GM18520 (cell line): ENCODE measurements around the gene NELFB.
"Not testable (repeated sequence)": the region's sequence is repeated elsewhere in the genome, so short reads cannot be mapped to it uniquely, and the experiment has no call there.

Source experiments
- ATAC-seq: cut with Tn5 transposase; IDR thresholded peaks from one replicate; pipeline ENCODE4 v1.9.1; 2021; ENCODE audit not compliant: unreplicated experiment

The NELFB gene

DNA sequence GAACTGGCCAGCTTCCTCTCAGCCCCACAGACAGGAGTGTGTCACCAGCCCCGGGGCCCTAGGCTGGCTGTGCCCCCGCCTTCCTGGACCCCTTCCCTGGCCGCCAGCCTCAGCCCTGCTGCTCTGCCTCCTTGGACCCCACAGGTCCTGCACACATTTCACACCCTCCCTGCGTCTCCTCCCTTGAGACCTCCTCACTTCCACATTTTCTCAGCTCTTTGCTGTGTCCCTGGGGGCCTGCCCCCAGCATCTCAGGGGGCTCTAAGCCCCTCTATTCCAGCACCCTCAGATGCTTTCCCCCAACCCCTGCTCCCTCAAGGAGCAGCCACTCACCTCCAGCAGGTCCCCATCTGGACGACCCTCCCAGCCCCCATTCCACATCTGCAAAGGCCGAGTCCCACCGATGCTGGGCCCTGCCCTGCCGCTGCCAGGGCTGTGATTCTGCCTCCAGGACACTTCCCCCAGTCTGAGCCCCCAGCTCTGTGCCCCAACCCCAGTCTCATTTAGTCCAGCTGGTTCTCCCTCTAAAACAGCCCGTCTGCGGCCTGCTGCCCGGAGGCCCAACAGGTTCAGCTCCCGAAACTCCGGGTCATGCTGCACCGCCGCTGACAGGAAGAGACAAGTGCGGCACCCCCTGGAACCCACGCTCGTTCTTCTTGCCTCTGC, 20.2 kb upstream of the NELFB start:
- ATAC-seq: no peak

- no peak for ATAC-seq
Observed at GRCh38 chr9:137235424-137236237, 19.5 kb upstream of the NELFB start.

GRCh38 chr9:137236238-137236935, 18.7 kb upstream of the NELFB start:
- ATAC-seq: no peak

DNA sequence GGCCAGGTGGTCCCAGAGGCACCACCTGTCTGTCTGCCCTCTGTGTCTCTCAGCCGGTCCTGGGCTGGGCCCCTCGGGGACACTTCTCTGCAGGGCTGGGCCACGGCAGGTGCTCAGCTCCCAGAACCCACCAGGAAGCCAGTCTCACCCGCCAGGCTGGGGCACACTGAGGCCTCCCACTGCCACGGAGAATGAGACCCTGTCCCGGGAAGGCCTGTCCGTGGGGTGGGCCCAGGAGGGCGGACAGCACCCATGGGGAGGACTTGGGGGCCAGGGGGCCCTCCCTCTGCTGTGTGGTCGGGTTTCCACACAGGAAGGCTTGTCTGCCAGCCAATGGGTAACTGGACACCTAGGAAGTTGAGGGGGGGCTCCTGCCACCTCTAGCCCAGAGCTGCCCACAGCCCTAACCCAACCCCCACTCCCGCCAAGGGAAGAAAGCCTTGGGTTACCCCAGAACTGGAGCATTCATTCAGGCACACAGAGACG, 18.1 kb upstream of the NELFB start:
- ATAC-seq: no peak

DNA sequence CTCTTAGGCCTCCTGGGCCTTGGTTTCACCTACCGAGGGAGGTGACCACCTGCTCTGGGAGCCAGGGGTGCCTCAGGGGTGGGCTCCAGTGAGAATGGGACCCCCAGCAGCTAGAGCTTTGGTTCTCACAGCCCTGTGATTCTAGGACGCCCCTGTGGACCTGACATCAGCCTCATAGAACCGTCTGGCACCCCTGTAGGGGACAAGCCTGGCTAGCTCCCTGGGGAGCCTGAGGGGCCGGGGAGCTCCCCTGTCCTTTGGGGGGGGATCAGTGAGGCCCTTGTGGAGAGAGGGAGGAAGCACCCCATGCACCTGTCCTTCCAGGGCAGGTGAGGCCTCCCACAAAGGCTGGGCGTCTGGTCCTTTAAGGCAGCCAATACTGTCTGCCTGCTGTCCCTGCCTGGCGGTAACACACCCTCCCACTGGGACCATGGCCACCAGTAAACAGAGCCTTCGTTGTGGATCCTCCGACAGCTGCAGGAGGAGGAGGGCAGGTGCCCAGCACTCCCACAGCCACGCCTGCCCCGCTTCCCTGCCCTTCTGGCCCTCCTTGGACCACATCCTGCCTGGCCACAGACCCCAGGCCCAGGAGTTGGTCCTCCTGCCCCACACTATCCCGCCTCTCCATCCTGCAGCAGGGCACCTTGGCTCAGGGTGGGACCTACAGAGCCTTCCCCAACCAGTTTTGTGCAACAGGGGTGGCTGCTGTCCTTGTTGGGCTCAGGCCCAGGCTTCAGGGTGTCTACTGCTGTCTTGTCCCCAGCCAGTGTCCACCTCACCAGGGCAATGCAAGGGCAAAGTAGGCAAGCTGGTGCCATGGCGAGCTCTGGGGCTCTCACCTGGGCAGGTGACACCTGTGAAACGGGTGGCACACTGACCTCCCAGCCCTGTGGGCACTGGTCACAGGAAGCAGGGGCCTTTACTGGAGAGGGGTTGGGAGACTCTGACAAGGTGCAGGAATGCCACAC, 17.1 kb upstream of the NELFB start:
- ATAC-seq: no peak

DNA sequence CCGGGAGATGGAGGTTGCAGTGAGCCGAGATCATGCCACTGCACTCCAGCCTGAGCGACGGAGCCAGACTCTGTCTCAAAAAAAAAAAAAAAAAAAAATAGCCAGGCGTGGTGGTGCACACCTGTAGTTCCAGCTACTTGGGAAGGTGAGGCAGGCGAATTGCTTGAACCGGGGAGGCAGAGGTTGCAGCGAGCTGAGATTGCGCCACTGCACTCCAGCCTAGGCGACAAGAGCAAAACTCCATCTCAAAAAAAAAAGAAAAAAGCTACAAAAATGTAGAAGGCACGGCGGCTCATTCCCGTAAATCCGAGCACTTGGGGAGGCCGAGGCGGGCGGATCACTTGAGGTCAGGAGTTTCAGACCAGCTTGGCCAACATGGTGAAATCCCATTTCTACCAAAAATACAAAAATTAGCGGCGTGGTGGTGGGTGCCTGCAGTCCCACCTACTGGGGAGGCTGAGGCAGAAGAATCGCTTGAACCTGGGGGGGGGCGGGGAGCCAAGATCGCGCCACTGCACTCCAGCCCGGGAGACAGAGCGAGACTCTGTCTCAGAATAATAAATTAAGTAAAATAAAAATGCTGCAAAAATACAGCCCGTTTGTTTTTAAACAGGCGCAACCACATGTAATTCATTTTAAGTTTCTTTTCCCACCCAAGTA, 15.5 kb upstream of the NELFB start:
- ATAC-seq: not testable (repeated sequence)

DNA sequence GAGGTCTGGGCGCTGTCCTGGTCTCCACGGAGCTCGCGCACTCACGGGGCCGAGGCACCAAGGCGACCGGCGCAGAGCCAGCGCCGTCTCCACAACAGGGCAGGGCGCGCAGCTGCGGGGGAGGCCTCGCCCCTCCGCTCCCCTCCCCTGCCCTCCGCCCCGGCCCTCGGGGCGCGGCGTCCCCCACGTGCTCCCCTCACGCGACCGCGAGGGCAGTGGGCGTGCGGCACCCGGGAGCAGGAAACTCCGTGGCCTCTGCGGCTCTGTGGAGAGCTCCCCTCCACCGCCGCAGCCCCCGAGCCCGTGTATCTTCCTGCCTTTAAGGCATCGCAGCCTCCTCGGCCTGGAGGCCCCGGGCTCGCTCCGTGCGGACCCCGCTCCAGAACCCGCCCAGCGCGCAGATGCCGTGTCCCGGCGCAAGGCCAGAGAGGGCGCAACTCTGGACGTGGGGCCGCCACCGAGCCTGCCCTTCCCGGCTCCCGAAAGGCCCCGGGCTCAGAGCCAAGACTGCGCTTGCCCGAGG, 14.7 kb upstream of the NELFB start:
- ATAC-seq: peak; percentile 2

DNA sequence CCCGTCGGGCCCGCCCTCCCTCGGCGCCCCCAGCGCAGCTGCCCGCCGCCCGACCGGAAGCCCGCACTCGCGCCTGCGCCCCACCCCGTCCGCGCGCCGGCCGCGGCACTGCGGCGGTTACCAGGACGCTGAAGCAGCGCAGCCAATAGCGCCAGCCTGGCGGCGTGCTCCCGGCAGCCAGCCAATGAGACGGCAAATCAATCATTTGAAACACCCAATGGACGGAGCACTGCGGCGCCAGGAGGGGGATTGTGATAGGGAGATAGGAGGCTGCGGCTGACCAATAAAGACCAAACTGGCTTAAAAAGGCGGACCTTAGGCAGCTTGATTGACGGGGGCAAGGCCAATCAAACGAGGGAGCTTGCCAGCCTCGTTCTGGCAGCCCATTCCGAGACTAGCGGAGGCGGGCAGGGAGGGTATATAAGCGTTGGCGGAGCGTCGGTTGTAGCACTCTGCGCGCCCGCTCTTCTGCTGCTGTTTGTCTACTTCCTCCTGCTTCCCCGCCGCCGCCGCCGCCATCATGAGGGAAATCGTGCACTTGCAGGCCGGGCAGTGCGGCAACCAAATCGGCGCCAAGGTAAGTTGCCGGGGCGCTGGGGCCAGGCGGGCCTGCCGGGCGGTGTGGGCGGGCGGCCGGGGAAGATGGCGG, 14.2 kb upstream of the NELFB start, which contains the start of gene TUBB4B:
Gene TUBB4B (plus strand): TSS at position 447 of the 649 bp plus-strand sequence. CDS start 74 bp downstream, at position 521.
- peak; percentile 70 for ATAC-seq

- ATAC-seq: peak; percentile 3
Observed at GRCh38 chr9:137241490-137242268, 13.4 kb upstream of the NELFB start.

DNA sequence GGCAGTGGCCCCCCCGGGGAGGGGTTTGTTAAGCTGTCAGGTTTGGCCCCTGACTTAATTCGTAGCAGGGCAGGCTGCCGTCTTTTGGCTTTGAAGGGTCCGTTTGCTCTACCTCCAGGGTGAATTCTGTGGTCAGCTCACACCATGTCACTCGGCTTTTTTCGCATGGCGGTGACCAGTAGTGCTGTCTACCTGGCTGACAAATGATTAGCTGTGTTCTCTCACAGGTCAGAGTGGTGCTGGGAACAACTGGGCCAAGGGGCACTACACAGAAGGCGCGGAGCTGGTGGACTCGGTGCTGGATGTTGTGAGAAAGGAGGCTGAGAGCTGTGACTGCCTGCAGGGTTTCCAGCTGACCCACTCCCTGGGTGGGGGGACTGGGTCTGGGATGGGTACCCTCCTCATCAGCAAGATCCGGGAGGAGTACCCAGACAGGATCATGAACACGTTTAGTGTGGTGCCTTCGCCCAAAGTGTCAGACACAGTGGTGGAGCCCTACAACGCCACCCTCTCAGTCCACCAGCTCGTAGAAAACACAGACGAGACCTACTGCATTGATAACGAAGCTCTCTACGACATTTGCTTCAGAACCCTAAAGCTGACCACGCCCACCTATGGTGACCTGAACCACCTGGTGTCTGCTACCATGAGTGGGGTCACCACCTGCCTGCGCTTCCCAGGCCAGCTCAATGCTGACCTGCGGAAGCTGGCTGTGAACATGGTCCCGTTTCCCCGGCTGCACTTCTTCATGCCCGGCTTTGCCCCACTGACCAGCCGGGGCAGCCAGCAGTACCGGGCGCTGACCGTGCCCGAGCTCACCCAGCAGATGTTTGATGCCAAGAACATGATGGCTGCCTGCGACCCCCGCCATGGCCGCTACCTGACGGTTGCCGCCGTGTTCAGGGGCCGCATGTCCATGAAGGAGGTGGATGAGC, 12.6 kb upstream of the NELFB start:
- no peak for ATAC-seq

GRCh38 chr9:137243266-137243625, 11.9 kb upstream of the NELFB start:
- ATAC-seq: not testable (repeated sequence)

DNA sequence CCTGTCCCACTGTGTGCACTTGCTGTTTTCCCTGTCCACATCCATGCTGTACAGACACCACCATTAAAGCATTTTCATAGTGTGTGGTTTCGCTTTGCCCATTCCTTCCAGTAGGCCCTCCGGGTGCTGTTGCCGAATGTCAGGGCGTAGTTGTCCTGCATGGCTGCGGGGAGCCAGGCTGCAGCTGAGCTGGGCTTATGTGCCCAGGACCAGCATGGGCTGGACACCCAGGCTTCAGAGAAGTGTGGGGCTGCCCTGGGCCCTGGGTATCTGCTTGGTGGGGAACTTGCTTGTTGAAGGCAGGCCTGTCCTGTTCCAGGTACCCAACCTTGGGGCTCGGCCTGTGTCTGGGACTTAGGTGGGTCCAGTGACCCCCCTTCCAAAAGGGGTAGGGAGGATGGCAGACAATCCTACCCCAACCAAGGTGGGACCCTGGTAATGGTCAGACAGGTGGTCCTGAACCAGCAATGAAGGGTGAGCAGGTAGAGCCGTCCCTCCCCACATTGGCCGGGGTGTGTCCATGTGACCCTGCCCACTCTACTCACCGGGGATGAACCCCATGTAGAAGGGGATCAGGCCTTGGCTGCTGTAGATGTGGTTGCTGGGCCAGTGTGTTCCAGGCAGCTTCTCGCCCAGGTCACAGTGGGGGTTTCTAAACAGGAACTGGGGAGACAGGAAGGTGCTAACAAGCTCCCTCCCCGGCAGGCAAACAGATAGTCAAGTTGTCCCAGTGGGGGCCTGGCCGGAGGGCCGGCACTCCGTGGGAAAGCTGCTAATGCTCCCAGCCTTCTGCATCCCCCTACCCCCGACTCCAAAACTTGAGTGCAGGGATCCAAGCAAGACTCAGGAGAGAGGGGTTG, 11.3 kb upstream of the NELFB start:
- no peak for ATAC-seq

DNA sequence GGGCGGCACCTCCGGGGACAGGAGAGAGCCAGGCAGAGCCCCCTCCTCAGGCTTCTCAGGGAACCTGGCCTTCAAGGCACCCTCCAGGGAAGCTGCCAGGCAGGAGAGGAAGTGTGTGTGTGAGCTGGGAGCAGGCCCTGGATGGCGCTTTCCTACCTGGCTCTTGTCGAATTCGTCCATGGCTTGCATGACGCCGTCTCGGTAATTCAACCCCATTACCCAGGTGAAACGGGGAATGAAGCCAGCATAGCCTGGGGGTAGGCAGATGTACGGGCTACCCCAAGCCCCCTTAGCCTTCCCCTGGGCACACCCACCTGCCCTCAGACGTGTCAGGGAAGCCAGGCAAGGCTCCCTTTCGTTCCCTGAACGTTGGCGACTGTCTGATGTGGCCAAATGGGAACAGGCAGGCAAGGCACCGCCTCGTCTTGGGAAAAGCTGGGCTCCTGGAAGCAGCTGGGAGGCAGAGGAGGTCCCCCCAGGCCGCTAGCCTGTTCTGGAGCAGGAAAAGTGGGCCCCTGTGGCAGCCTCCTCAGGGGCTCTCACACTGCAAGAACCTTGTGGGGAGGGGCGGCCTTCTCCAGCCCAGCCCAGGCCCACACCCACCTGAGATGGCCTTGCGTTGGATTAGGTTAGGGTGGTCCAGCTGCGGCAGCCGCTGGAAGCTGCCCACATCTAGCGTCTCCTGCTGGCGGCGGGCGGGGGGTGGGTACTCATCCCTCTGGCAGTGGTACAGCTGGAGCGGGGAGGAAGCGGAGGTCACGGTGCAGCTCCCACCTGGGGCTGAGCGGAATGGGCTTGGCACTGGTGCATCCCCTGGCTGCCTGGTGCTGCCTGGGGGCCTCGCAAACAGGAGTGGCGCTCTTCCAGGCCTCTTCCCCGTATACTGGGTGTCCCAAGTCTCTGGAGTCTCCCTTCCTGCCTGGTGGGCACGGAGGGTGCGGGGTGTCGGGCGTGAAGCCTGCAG, 10.4 kb upstream of the NELFB start:
- no peak for ATAC-seq

GRCh38 chr9:137245450-137246421, 9.4 kb upstream of the NELFB start:
- ATAC-seq: no peak
